ENCODE data around the gene TMCO5A.

TMCO5A gene

GRCh38 chr15:37973856-37974255 is 39.4 kb downstream of the TMCO5A start:
- DNase-seq (ENCODE audit: low read depth) = no peak

DNA sequence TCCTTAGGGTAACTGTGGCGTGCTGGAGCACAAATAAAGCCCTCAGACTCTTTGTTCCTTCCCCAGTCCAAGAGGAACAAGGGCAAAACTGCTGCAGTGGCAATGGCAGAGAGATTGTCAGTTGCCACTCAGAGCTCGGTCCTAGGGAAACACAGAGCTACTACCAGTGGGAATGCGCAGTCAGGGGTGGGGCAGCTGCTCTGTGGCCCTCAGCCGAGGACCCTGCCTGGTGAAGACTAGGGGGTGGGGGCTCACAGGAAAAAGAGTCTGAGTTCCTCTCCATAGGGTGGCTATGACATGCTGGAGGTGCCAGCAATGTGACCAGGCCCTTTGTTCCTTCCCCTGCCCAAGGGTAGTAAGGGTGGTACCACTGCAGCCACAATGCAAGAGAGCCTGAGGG is 43.8 kb downstream of the TMCO5A start:
- no peak for DNase-seq (ENCODE audit: low read depth)

- DNase-seq (ENCODE audit: low read depth) = no peak
Observed at GRCh38 chr15:37979671-37980409, 45.4 kb downstream of the TMCO5A start.

DNA sequence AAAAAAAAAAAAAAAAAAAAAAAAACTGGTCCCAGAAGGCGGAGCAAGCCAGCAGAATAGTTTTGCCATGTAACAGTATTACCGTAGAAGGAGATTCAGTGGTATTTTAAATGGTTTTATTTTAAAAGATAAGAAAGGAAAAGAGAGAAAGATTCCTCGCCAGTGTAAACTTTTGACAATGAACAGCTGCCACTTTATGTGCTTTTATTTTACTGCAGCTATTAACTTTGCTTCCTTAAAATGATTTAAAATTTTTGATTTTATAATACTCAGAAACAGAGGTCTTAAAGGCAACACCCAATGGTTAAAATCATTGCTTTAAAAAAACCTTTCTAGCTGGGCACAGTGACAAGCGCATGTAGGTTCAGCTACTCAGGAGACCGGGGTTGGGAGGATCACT is 46.8 kb downstream of the TMCO5A start:
- DNase-seq (ENCODE audit: low read depth) = no peak

GRCh38 chr15:37981775-37982174 is 47.3 kb downstream of the TMCO5A start:
- peak; percentile 57 for DNase-seq (ENCODE audit: low read depth)

GRCh38 chr15:37984368-37984767 is 49.9 kb downstream of the TMCO5A start:
- DNase-seq (ENCODE audit: low read depth) = no peak

- DNase-seq (ENCODE audit: low read depth) = peak; percentile 74
Observed at GRCh38 chr15:37995461-37996347, 61.3 kb downstream of the TMCO5A start.
